Vagina (tissue), 2 donors: ENCODE data around the gene NUDT22. TPM values are rescaled to one million over a fixed set of nuclear protein-coding genes. Genes with fewer than 3 reads are reported as not detected.

ENCODE experiments used
- DNase-seq, 2 donors: peaks; one replicate each; pipeline ENCODE4 v3.0.0-alpha.2; 2017; ENCODE audit errors: extremely low spot score in 2 of 2
- H3K27ac ChIP-seq: fragments of 200-600 bp; sonication (generic); one replicate; pipeline ENCODE4 v1.5.1; 2019
- H3K27me3 ChIP-seq: fragments of 200-600 bp; sonication (generic); one replicate; pipeline ENCODE4 v1.5.1; 2019
- H3K36me3 ChIP-seq, 2 donors: fragments of 200-600 bp; sonication (generic); one replicate each; pipeline ENCODE4 v1.5.1; 2017 to 2019
- H3K4me1 ChIP-seq: fragments of 200-600 bp; sonication (generic); one replicate; pipeline ENCODE4 v1.5.1; 2019
- H3K4me3 ChIP-seq, 2 donors: fragments of 200-600 bp; sonication (generic); 1 replicate in 1 of 2; 2 replicates in 1 of 2; pipeline ENCODE4 v1.5.1; 2016 to 2019
- H3K9me3 ChIP-seq: fragments of 200-600 bp; sonication (generic); one replicate; pipeline ENCODE4 v1.5.1; 2019
- POLR2A ChIP-seq, 2 donors: fragments of 450-650 bp; IDR thresholded peaks; one replicate each; pipeline ENCODE4 v1.6.1; 2017; ENCODE audit warnings: antibody characterized with exemption in 2 of 2, mild to moderate bottlenecking in 2 of 2, moderate library complexity in 2 of 2
- POLR2AphosphoS5 ChIP-seq, 2 donors: sonication (generic); formaldehyde crosslinking; IDR thresholded peaks; one replicate each; pipeline ENCODE4 v1.9.0; 2017; ENCODE audit warnings: antibody characterized with exemption in 2 of 2, mild to moderate bottlenecking in 2 of 2, low read depth in 1 of 2; ENCODE audit not compliant: insufficient read depth in 1 of 2
- intact Hi-C: fragments of 100-400 bp; cut with DNase I; formaldehyde crosslinking; loops from one replicate; pipeline ENCODE4 v1.15.1; 2023
- total RNA-seq: library from RNA; depleted of rRNA; stranded (reverse); fragments of >200 nt; gene quantifications from one replicate; pipeline ENCODE4 v1.2.3, GENCODE V29; 2016
- TF ChIP-seq, protein P1 (sequence below), 3 experiments: fragments of 450-650 bp in 2 of 3; fragments of 200-600 bp in 1 of 3; sonication (generic) in 1 of 3; IDR thresholded peaks; one replicate each; pipeline ENCODE4 v1.5.1; 2017 to 2019; ENCODE audit warnings: antibody characterized with exemption in 3 of 3, mild to moderate bottlenecking in 2 of 3, moderate library complexity in 2 of 3

NUDT22 gene
- total RNA-seq, 1 donor from 2014 or later: 38.8 TPM

DNA sequence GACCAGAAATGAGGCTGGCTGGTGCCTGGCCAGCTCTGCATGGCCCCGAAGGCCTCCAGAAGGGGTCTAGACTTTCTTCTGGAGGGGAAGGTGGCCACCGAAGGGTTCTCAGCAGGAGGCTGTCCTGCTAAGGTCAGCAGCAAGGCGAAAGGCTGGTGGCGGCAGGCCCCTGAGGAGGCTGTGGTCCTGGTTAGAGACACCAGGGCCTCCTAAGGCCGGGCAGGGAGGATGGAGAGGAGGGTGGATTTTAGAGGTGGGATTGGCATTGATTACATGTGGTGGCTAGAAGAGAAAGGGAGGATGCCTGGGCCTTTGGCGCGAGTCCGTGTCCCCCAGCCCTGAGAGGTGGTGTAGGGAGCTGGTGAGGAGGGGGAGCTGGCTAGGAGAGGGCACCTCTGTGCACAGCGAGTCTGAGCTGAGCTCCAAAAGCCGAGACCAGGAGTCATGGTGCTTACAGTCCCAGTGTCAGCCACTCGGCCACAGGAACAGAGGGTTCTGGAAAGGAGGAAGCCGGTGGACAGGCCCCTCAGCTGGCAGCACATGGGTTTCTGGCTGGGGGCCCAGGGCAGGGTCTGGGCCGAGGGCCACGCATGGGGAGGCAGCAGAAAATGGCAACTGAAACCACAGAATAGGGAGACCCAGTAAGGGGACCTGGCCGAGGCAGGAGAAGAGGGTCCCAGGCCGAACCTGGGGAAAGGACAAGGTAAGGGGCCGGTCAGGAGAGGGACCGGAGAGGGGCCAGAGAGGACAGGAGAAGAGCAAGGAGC is 17.1 kb upstream of the NUDT22 start:
- H3K36me3 ChIP-seq: peaks cover 0 to 2% of the 10 kb centered on the region in 2 donors
- H3K4me1 ChIP-seq: peaks cover 27% of the 10 kb centered on the region
- no peak overlapping the region for H3K27ac ChIP-seq
- intact Hi-C loops: loop anchor here (5.0 kb wide), 1 partner anchor 88 kb away; no protein-coding TSS in a partner anchor
- DNase-seq: no peak
- no peaks in the 10 kb centered on the region for H3K27me3 ChIP-seq
- no peak for TF ChIP-seq POLR2AphosphoS5 (IDR thresholded peaks at IDR 0.05; ENCODE audit: insufficient read depth in 1 of 2, low read depth in 1 of 2)
- TF ChIP-seq POLR2A (IDR thresholded peaks at IDR 0.05): no peak
- TF ChIP-seq, protein P1, sequence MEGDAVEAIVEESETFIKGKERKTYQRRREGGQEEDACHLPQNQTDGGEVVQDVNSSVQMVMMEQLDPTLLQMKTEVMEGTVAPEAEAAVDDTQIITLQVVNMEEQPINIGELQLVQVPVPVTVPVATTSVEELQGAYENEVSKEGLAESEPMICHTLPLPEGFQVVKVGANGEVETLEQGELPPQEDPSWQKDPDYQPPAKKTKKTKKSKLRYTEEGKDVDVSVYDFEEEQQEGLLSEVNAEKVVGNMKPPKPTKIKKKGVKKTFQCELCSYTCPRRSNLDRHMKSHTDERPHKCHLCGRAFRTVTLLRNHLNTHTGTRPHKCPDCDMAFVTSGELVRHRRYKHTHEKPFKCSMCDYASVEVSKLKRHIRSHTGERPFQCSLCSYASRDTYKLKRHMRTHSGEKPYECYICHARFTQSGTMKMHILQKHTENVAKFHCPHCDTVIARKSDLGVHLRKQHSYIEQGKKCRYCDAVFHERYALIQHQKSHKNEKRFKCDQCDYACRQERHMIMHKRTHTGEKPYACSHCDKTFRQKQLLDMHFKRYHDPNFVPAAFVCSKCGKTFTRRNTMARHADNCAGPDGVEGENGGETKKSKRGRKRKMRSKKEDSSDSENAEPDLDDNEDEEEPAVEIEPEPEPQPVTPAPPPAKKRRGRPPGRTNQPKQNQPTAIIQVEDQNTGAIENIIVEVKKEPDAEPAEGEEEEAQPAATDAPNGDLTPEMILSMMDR (IDR thresholded peaks at IDR 0.05): no peak
- H3K4me3 ChIP-seq: no peak overlapping the region
- no peaks in the 10 kb centered on the region for H3K9me3 ChIP-seq

DNA sequence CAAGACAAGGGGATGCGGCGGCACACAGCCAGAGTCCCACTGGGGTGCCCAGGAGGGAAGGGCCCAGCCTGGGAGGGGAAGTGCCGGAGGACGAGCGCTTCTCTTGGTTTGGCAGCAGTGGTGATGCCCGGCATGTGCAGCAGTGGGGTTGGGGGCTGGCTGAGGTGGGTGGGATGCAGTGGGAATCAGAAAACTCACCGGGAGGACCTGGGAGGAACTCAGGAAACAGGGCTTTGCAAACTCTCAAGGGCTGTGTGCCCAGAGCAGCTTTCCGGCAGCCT is 16.6 kb upstream of the NUDT22 start:
- Histone ChIP-seq H3K4me1 (peaks cover 21% of the 10 kb centered on the region), H3K36me3 (no peaks in the 10 kb centered on the region), H3K4me3 (no peak overlapping the region), H3K9me3 (no peaks in the 10 kb centered on the region), H3K27me3 (no peaks in the 10 kb centered on the region), H3K27ac (no peak overlapping the region)
- intact Hi-C loops: loop anchor here (5.0 kb wide), 1 partner anchor 88 kb away; no protein-coding TSS in a partner anchor
- TF ChIP-seq POLR2AphosphoS5 (IDR thresholded peaks at IDR 0.05; ENCODE audit: insufficient read depth in 1 of 2, low read depth in 1 of 2) (no peak), POLR2A (IDR thresholded peaks at IDR 0.05) (no peak)
- TF ChIP-seq, protein P1 (IDR thresholded peaks at IDR 0.05): no peak
- DNase-seq: no peak

DNA sequence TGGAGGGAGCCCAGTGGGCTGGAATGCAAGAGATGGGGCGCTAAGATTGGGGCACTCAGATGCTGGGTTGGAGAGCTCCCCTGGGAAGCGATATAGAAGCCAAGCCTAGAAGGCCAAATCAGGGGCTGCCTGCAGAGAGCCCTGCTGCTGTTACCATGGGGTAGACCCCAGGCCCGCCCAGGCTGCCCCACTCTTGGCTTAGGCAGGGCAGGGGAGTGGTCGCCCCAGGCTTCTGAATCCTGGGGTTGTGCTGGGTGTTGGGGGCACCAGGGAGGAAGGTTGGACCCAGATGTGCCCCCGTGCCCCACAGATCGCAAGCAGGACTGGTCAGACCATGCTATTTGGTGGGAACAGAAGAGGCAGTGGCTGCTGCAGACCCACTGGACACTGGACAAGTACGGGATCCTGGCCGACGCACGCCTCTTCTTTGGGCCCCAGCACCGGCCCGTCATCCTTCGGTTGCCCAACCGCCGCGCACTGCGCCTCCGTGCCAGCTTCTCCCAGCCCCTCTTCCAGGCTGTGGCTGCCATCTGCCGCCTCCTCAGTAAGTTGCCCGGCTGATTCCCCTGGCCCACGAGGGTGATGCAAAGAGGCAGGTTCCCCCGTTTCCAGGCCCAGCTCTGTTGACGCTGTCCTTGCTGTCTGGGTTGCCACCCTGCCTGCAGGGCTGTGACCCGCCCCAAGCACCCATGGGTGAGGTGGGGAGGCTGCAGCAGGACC is 15.6 kb upstream of the NUDT22 start:
- intact Hi-C loops: no loop called here
- Histone ChIP-seq H3K36me3 (no peaks in the 10 kb centered on the region), H3K4me1 (peaks cover 16% of the 10 kb centered on the region), H3K9me3 (no peaks in the 10 kb centered on the region), H3K27ac (no peak overlapping the region), H3K27me3 (no peaks in the 10 kb centered on the region), H3K4me3 (no peak overlapping the region)
- no peak for DNase-seq
- no peak for TF ChIP-seq POLR2AphosphoS5 (IDR thresholded peaks at IDR 0.05; ENCODE audit: insufficient read depth in 1 of 2, low read depth in 1 of 2)
- TF ChIP-seq, protein P1 (IDR thresholded peaks at IDR 0.05): no peak
- TF ChIP-seq POLR2A (IDR thresholded peaks at IDR 0.05): no peak

DNA sequence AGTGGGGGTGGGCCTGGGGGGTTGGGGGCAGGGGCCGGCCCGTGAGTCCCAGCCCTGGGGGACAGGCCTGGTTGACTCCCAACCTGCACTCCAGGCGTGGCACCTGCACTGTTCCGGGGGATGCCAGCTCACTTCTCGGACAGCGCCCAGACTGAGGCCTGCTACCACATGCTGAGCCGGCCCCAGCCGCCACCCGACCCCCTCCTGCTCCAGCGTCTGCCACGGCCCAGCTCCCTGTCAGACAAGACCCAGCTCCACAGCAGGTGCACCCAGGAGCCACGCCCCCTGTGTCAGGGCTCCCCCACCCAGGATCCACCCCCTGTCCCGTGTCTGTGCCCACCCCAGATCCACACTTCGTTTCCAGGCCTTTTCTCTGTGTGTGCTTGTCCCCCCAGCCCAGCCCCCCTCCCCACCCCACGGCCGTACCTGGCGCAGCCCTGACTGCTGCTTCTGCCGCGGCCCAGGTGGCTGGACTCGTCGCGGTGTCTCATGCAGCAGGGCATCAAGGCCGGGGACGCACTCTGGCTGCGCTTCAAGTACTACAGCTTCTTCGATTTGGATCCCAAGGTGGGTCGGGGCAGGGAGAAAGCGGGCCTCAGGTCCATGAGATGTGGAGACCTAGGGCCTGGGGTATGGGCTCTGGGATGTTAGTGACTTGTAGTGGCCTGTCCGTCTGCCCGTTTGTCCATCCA is 14.7 kb upstream of the NUDT22 start:
- Histone ChIP-seq H3K9me3 (no peaks in the 10 kb centered on the region), H3K4me1 (peaks cover 16% of the 10 kb centered on the region), H3K27me3 (no peaks in the 10 kb centered on the region), H3K36me3 (no peaks in the 10 kb centered on the region), H3K27ac (no peak overlapping the region), H3K4me3 (no peak overlapping the region)
- intact Hi-C loops: no loop called here
- no peak for DNase-seq
- TF ChIP-seq, protein P1 (IDR thresholded peaks at IDR 0.05): no peak
- TF ChIP-seq POLR2A (IDR thresholded peaks at IDR 0.05) (no peak), POLR2AphosphoS5 (IDR thresholded peaks at IDR 0.05; ENCODE audit: insufficient read depth in 1 of 2, low read depth in 1 of 2) (no peak)
